H1 (cell line): ENCODE data around the gene CLIP3.

ENCODE experiments used
- BACH1 ChIP-seq: IDR thresholded peaks from 2 replicates; pipeline ENCODE4 v1.6.1; 2012; ENCODE audit warnings: low read length, improper control_type of control experiment
- CREB1 ChIP-seq: IDR thresholded peaks from 2 replicates; pipeline ENCODE4 v1.6.1; 2012; ENCODE audit warnings: inconsistent platforms
- CTCF ChIP-seq, 3 experiments: IDR thresholded peaks; 1 replicate in 2 of 3; 2 replicates in 1 of 3; pipeline versions ENCODE4 v1.5.1 to v1.6.1; 2011; ENCODE audit warnings: low read length in 3 of 3, mild to moderate bottlenecking in 3 of 3, inconsistent platforms in 2 of 3, low read depth in 1 of 3, moderate library complexity in 1 of 3; ENCODE audit not compliant: insufficient read depth in 1 of 3; ENCODE audit errors: control extremely low read depth in 1 of 3
- EP300 ChIP-seq, 2 experiments: IDR thresholded peaks; 1 replicate in 1 of 2; 2 replicates in 1 of 2; pipeline ENCODE4 v1.6.1; 2011 to 2012; ENCODE audit warnings: low read depth in 2 of 2, low read length in 2 of 2, mild to moderate bottlenecking in 2 of 2, borderline replicate concordance in 1 of 2, inconsistent platforms in 1 of 2, moderate library complexity in 1 of 2
- EZH2 ChIP-seq: fragments of 200-600 bp; sonication (generic); IDR thresholded peaks from 2 replicates; pipeline ENCODE4 v1.7.1; 2012; ENCODE audit warnings: low read depth, mild to moderate bottlenecking, moderate library complexity, low read length, inconsistent platforms; ENCODE audit not compliant: severe bottlenecking
- MAFK ChIP-seq: IDR thresholded peaks from 2 replicates; pipeline ENCODE4 v1.6.1; 2012; ENCODE audit warnings: low read depth, mild to moderate bottlenecking, improper control_type of control experiment, low read length
- MAX ChIP-seq: IDR thresholded peaks from 2 replicates; pipeline ENCODE4 v1.6.1; 2012; ENCODE audit warnings: inconsistent platforms
- POLR2A ChIP-seq, 2 experiments: IDR thresholded peaks; 1 replicate in 1 of 2; 2 replicates in 1 of 2; pipeline ENCODE4 v1.6.1; 2011; ENCODE audit warnings: low read depth in 2 of 2, low read length in 2 of 2, mild to moderate bottlenecking in 2 of 2; ENCODE audit errors: control extremely low read depth in 1 of 2
- POLR2AphosphoS5 ChIP-seq: IDR thresholded peaks from 2 replicates; pipeline ENCODE4 v1.6.1; 2011; ENCODE audit warnings: low read depth, low read length
- RAD21 ChIP-seq, 2 experiments: IDR thresholded peaks in 1 of 2; conservative IDR thresholded peaks in 1 of 2; 2 replicates each; pipeline ENCODE4 v1.6.1; 2011; ENCODE audit warnings: low read depth in 2 of 2, low read length in 2 of 2, improper control_type of control experiment in 1 of 2, inconsistent platforms in 1 of 2, mild to moderate bottlenecking in 1 of 2, moderate library complexity in 1 of 2
- RXRA ChIP-seq: IDR thresholded peaks from 2 replicates; pipeline ENCODE4 v1.6.1; 2011; ENCODE audit warnings: low read depth, mild to moderate bottlenecking, low read length, moderate library complexity; ENCODE audit not compliant: insufficient read depth
- YY1 ChIP-seq: IDR thresholded peaks from 2 replicates; pipeline ENCODE4 v1.6.1; 2011; ENCODE audit warnings: low read depth, mild to moderate bottlenecking, low read length
- ZNF274 ChIP-seq: IDR thresholded peaks from 2 replicates; pipeline ENCODE4 v1.7.0; 2012; ENCODE audit warnings: low read length, borderline replicate concordance; ENCODE audit errors: extremely low read depth
- TF ChIP-seq, protein P1 (sequence below): IDR thresholded peaks from 2 replicates; pipeline ENCODE4 v1.6.1; 2011; ENCODE audit warnings: low read length, improper control_type of control experiment

DNA sequence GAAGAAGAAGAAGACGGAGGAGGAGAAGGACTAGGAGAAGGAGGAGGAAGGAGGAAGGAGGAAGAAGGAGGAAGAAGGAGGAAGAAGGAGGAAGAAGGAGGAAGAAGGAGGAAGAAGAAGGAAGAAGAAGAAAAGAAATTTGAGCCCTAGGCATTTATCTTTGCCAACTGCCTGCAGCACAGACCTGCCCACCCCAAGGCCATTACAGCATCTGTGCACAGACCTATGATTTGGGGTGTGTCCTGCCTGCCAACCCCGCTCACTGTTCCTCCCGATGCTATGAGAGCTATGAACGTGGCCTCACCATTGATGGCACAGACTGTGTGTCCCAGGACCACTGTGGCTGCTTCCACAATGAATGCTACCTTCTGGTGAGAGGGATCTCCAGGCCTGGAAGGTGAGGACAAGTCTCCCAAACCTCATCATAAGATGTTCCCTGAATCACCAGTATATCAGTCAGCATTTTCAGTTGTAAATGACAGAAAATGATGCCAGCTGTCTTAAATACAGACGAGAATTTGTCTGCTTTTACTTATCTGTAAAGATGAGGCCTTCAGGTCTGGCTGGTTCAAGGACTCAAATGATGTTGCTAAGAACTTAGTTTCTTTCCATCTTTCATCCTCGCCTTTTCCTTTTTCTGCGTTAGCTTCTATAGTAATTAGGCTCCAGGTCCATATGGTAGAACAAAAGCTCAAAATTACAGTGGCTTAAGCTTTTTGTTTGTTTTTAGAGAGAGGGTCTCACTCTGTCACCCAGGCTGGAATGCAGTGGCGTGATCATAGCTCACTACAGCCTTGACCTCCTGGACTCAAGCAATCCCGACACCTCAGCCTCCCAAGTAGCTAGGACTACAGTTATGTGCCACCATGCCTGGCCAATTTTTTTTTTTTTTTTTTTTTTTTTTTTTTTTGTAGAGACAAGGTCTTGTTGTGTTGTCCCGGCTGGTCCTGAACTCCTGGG lies 41.6 kb downstream of the CLIP3 start:
- TF ChIP-seq CTCF (IDR thresholded peaks at IDR 0.05; ENCODE audit: control extremely low read depth in 1 of 3, insufficient read depth in 1 of 3, low read depth in 1 of 3, low read length in 3 of 3) (no peak), MAX (no peak), EZH2 (no peak), YY1 (no peak), RXRA (no peak), MAFK (no peak), ZNF274 (no peak), EP300 (IDR thresholded peaks at IDR 0.05; ENCODE audit: borderline replicate concordance in 1 of 2, low read depth in 2 of 2, low read length in 2 of 2) (no peak), CREB1 (no peak), POLR2A (IDR thresholded peaks at IDR 0.05; ENCODE audit: control extremely low read depth in 1 of 2, low read depth in 2 of 2, low read length in 2 of 2) (no peak), BACH1 (no peak), RAD21 (IDR thresholded peaks at IDR 0.05 in 1 of 2, conservative IDR thresholded peaks at IDR 0.05 in 1 of 2; ENCODE audit: low read depth in 2 of 2, low read length in 2 of 2) (no peak), POLR2AphosphoS5 (no peak)
- TF ChIP-seq, protein P1, sequence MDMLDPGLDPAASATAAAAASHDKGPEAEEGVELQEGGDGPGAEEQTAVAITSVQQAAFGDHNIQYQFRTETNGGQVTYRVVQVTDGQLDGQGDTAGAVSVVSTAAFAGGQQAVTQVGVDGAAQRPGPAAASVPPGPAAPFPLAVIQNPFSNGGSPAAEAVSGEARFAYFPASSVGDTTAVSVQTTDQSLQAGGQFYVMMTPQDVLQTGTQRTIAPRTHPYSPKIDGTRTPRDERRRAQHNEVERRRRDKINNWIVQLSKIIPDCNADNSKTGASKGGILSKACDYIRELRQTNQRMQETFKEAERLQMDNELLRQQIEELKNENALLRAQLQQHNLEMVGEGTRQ, result no peak
